Keratinocyte (primary cell): Measurements from ENCODE around the gene CEBPZ. TPM values are rescaled to one million over a fixed set of nuclear protein-coding genes. Genes with fewer than 3 reads are reported as not detected.

Source experiments
- DNase-seq: peaks from one replicate; pipeline ENCODE4 v3.0.0-alpha.2; 2011; ENCODE audit warnings: low read depth, missing footprints, low spot score
- FAIRE-seq: peaks from 2 replicates; lab custom pipeline; 2011; peaks lifted over from hg19 to GRCh38; lab: Jason Lieb, UNC
- H2AFZ ChIP-seq: 2 replicates; pipeline ENCODE4 v1.6.0; 2012; ENCODE audit warnings: low read length, control low read depth, inconsistent platforms; ENCODE audit not compliant: control insufficient read depth
- H3K27ac ChIP-seq: 2 replicates; pipeline ENCODE4 v1.5.1; 2011; ENCODE audit warnings: low read length; ENCODE audit not compliant: control insufficient read depth, insufficient read depth
- H3K27me3 ChIP-seq: 3 replicates; pipeline ENCODE4 v1.6.0; 2011; ENCODE audit warnings: low read length; ENCODE audit not compliant: control insufficient read depth, insufficient read depth; ENCODE audit errors: extremely low read depth
- H3K36me3 ChIP-seq, 2 experiments: 2 replicates in 1 of 2; 3 replicates in 1 of 2; pipeline ENCODE4 v1.5.1; 2011; ENCODE audit warnings: low read length in 2 of 2, mild to moderate bottlenecking in 1 of 2; ENCODE audit not compliant: control insufficient read depth in 2 of 2, insufficient read depth in 2 of 2; ENCODE audit errors: extremely low read depth in 1 of 2
- H3K4me1 ChIP-seq: 3 replicates; pipeline ENCODE4 v1.5.1; 2011; ENCODE audit warnings: low read length; ENCODE audit not compliant: control insufficient read depth, insufficient read depth; ENCODE audit errors: extremely low read depth
- H3K4me2 ChIP-seq: 3 replicates; pipeline ENCODE4 v1.6.0; 2011; ENCODE audit warnings: low read depth, low read length; ENCODE audit not compliant: control insufficient read depth, insufficient read depth; ENCODE audit errors: extremely low read depth
- H3K4me3 ChIP-seq, 3 experiments: fragments of 200-600 bp in 1 of 3; sonication (generic) in 1 of 3; 2 replicates in 2 of 3; 3 replicates in 1 of 3; pipeline ENCODE4 v1.5.1; 2011 to 2016; ENCODE audit warnings: low read length in 3 of 3, mild to moderate bottlenecking in 3 of 3, control low read depth in 2 of 3, inconsistent platforms in 1 of 3, low read depth in 1 of 3, mixed read lengths in 1 of 3, mixed run types in 1 of 3, moderate library complexity in 1 of 3; ENCODE audit not compliant: control insufficient read depth in 2 of 3, insufficient read depth in 2 of 3; ENCODE audit errors: extremely low read depth in 1 of 3
- H3K79me2 ChIP-seq: 2 replicates; pipeline ENCODE4 v1.6.0; 2012; ENCODE audit warnings: low read length; ENCODE audit not compliant: control insufficient read depth, insufficient read depth
- H3K9ac ChIP-seq: 3 replicates; pipeline ENCODE4 v1.6.0; 2011; ENCODE audit warnings: low read length; ENCODE audit not compliant: control insufficient read depth, insufficient read depth; ENCODE audit errors: extremely low read depth
- H3K9me1 ChIP-seq: 3 replicates; pipeline ENCODE4 v1.6.0; 2011; ENCODE audit warnings: low read length; ENCODE audit not compliant: control insufficient read depth, insufficient read depth; ENCODE audit errors: extremely low read depth
- H3K9me3 ChIP-seq: 2 replicates; pipeline ENCODE4 v1.5.1; 2012; ENCODE audit warnings: low read depth, low read length; ENCODE audit not compliant: control insufficient read depth
- H4K20me1 ChIP-seq: 3 replicates; pipeline ENCODE4 v1.6.0; 2011; ENCODE audit warnings: low read length; ENCODE audit not compliant: control insufficient read depth, insufficient read depth; ENCODE audit errors: extremely low read depth
- CTCF ChIP-seq, 3 experiments: IDR thresholded peaks in 1 of 3; conservative IDR thresholded peaks in 1 of 3; optimal IDR thresholded peaks in 1 of 3; 2 replicates in 2 of 3; 3 replicates in 1 of 3; pipeline versions ENCODE3 to v1.5.1; 2011; ENCODE audit warnings: low read length in 3 of 3, mild to moderate bottlenecking in 3 of 3, moderate library complexity in 2 of 3, control low read depth in 1 of 3, inconsistent platforms in 1 of 3; ENCODE audit not compliant: insufficient read depth in 2 of 3; ENCODE audit errors: extremely low read depth in 1 of 3
- EZH2 ChIP-seq: IDR thresholded peaks from one replicate; pipeline ENCODE4 v1.6.1; 2012; ENCODE audit warnings: inconsistent platforms, mild to moderate bottlenecking, low read length, moderate library complexity
- dilution Hi-C: fragments of 300-500 bp; cut with MboI; formaldehyde crosslinking; loops from one replicate; pipeline ENCODE4 v1.7.0; 2020; ENCODE audit warnings: low sequenced_read_pairs; ENCODE audit not compliant: extremely low pct_ligation_motif_present
- polyA plus RNA-seq, 5 experiments: library from polyadenylated mRNA; depleted of rRNA in 3 of 5; stranded (reverse) in 3 of 5; stranded (forward) in 1 of 5; unstranded in 1 of 5; fragments of >200 nt; gene quantifications; 1 replicate in 1 of 5; 2 replicates in 3 of 5; 3 replicates in 1 of 5; pipeline versions ENCODE4 v1.2.1 to v1.2.3, GENCODE V29; 2011 to 2012; ENCODE audit warnings: missing spikeins in 2 of 5, low read depth in 1 of 5, low replicate concordance in 1 of 5

Gene CEBPZ
- polyA plus RNA-seq, 1 donor (not counting 4 experiments of a cell fraction or from before 2014, with no cell fraction given) = 33.8 TPM

- TF ChIP-seq EZH2 (no peak), CTCF (optimal IDR thresholded peaks at IDR 0.05 in 1 of 3, IDR thresholded peaks at IDR 0.05 in 1 of 3, conservative IDR thresholded peaks at IDR 0.05 in 1 of 3; ENCODE audit: extremely low read depth in 1 of 3, insufficient read depth in 2 of 3, low read length in 3 of 3) (no peak)
- H3K9me3 ChIP-seq = peaks cover 2% of the 10 kb centered on the region
- no peaks in the 10 kb centered on the region for H3K9me1 ChIP-seq
- H2AFZ ChIP-seq = no peak overlapping the region
- peaks cover 23% of the 10 kb centered on the region for H3K4me1 ChIP-seq
- H3K4me2 ChIP-seq = no peak overlapping the region
- dilution Hi-C loops = no loop called here
- FAIRE-seq = no peak
- DNase-seq = no peak
- no peak overlapping the region for H3K9ac ChIP-seq
- H3K27ac ChIP-seq = no peak overlapping the region
- H3K27me3 ChIP-seq = no peaks in the 10 kb centered on the region
- H3K4me3 ChIP-seq = no peak overlapping the region
- H4K20me1 ChIP-seq = no peaks in the 10 kb centered on the region
- peaks cover 1 to 9% of the 10 kb centered on the region in 2 experiments for H3K36me3 ChIP-seq
- peaks cover 66% of the 10 kb centered on the region for H3K79me2 ChIP-seq
Measured at GRCh38 chr2:37154785-37155184, 76.6 kb downstream of the CEBPZ start.

GRCh38 chr2:37153224-37153623 is 78.2 kb downstream of the CEBPZ start:
- peaks cover 81% of the 10 kb centered on the region for H3K79me2 ChIP-seq
- no peak overlapping the region for H3K27ac ChIP-seq
- FAIRE-seq (no peak), DNase-seq (no peak)
- peaks cover 5 to 18% of the 10 kb centered on the region in 2 experiments for H3K36me3 ChIP-seq
- H2AFZ ChIP-seq = no peak overlapping the region
- H4K20me1 ChIP-seq = no peaks in the 10 kb centered on the region
- peaks cover 2% of the 10 kb centered on the region for H3K9me3 ChIP-seq
- TF ChIP-seq CTCF (optimal IDR thresholded peaks at IDR 0.05 in 1 of 3, IDR thresholded peaks at IDR 0.05 in 1 of 3, conservative IDR thresholded peaks at IDR 0.05 in 1 of 3; ENCODE audit: extremely low read depth in 1 of 3, insufficient read depth in 2 of 3, low read length in 3 of 3) (no peak), EZH2 (no peak)
- H3K9ac ChIP-seq = no peak overlapping the region
- no peak overlapping the region for H3K4me2 ChIP-seq
- peaks cover 25% of the 10 kb centered on the region for H3K4me1 ChIP-seq
- no peaks in the 10 kb centered on the region for H3K27me3 ChIP-seq
- dilution Hi-C loops = no loop called here
- H3K9me1 ChIP-seq = no peaks in the 10 kb centered on the region
- H3K4me3 ChIP-seq = no peak overlapping the region

Other genes starting within 250 kb of the CEBPZ start
- gene HEATR5B, start 147.2 kb downstream of the CEBPZ start, polyA plus RNA-seq = 12.4 to 21.1 TPM (median 20.0 TPM) in 3 replicates
- 2.5 to 4.9 TPM (median 3.1 TPM) in 3 replicates for gene GPATCH11, start 147.1 kb downstream of the CEBPZ start, polyA plus RNA-seq
- gene EIF2AK2, start 74.6 kb downstream of the CEBPZ start, polyA plus RNA-seq = 27.6 to 54.6 TPM (median 38.2 TPM) in 3 replicates
- not detected in 3 replicates for gene SULT6B1, start 42.9 kb downstream of the CEBPZ start, polyA plus RNA-seq
- gene CEBPZOS, start 35.1 kb downstream of the CEBPZ start, polyA plus RNA-seq = 32.8 to 42.9 TPM (median 36.3 TPM) in 3 replicates
- 11.5 to 27.7 TPM (median 20.8 TPM) in 3 replicates for gene NDUFAF7, start 62 bp upstream of the CEBPZ start, polyA plus RNA-seq
- gene PRKD3, start 93.2 kb upstream of the CEBPZ start, polyA plus RNA-seq = 17.6 to 25.4 TPM (median 19.9 TPM) in 3 replicates
- gene QPCT, start 113.0 kb upstream of the CEBPZ start, polyA plus RNA-seq = 11.6 to 26.2 TPM (median 11.7 TPM) in 3 replicates